HG02885 (cell line): Measurements from ENCODE around the gene OR5B3.
"Not testable (repeated sequence)": the region's sequence is repeated elsewhere in the genome, so short reads cannot be mapped to it uniquely, and the experiment has no call there.

ENCODE experiments used
- ATAC-seq: cut with Tn5 transposase; IDR thresholded peaks from one replicate; pipeline ENCODE4 v1.9.1; 2021; ENCODE audit warnings: mild to moderate bottlenecking; ENCODE audit not compliant: unreplicated experiment, poor library complexity

Gene OR5B3

DNA sequence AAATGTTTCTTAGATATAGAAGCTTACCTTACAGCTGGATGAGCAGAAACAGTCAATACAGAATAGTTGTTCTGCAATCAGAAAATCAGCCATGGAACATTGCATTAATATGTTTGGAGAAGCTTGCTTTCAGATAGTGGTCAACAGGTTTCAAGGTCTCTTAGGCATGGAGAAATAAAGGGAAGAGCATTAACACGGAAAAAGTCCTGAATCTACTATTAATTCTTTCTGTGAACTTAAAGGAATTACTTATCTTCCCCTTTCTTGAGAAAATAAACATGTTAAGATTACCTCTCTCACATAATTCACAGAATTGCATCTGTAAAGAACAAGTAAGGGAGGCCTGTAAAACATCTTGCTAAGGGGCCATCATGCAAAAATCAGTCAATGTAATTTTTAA lies at the start of gene OR5B3:
TSS of gene OR5B3 (minus strand) at position 101 of the 400 bp plus-strand sequence. CDS start 3,465 bp downstream, outside the sequence.
- ATAC-seq = no peak

DNA sequence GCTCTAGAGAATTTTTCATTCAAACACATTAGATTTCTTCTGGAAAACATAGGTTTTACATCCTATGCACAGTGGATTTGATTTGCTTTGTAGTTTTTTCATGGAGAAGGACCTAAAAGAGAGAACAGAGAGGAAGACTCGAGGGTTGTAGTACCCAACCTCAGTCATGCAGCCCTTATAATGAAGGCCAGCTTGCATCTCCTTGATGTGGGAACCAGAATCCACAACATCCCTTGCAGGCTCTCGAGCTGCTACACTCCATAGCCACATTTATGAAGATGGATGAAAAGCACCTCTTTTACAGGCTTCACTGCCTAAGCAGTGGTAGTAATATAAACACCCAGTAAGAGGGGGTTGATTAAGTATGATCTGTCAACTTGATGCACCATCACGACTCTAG lies 44.9 kb upstream of the OR5B3 start:
- no peak for ATAC-seq

DNA sequence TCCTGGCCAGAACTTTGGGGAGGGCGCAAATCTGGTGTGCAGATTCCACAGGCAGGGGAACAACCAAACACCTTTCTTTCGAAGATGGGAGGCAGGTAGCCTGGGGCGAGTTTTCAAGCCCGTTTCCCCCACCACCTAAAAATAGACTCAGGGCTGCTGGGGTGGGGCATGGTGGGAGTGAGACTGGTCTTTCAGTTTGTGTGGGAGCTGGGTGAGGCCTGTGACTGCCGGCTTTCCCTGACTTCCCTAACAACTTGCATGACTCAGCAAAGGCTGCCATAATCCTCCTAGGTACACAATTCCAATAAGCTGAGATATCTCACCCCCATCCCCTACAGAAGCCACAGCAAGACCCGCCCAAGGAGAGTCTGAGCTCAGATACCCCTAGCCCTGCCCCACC lies 39.6 kb upstream of the OR5B3 start:
- ATAC-seq = no peak

DNA sequence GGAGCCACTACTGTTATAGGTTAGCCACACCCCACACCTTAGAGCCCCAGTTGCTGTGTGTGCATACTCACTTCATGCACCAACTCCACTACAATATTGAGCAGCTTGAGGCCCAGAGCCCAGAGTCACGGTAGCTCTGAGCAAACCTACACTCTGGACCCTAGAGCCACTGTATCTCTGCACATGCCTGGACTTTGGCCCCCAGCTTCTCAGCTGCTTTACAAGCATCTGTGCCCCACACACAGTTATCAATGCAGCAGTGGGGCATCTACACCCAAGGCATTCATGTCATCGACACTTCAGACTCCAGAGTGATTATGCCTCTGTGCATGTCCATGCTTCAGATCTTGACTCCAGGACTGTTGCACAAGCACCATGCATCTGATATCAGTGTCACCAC lies 37.6 kb upstream of the OR5B3 start:
- ATAC-seq = no peak

DNA sequence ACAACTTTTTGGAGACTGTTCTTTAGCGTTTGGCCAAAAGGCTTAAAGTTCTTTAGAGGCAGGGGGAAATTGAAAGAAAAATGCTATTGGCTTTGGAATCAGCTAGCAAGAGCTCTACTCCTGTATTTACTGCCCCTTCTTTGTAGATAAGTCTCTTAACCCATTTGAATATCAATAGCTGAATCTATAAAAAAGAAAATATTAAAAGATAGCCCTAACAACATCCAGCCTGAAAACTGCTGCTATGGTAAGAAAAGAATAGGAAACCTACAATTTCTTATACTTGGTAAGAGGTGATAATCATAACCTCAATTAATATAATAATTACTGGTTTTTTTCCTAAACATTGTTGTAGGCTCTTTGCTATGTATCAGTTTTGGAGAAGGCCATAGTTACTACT lies 35.5 kb upstream of the OR5B3 start, which contains the start of gene OR5B12:
TSS of gene OR5B12 (minus strand) at position 101 of the 400 bp plus-strand sequence. CDS start 2,085 bp downstream, outside the sequence.
- ATAC-seq = no peak

DNA sequence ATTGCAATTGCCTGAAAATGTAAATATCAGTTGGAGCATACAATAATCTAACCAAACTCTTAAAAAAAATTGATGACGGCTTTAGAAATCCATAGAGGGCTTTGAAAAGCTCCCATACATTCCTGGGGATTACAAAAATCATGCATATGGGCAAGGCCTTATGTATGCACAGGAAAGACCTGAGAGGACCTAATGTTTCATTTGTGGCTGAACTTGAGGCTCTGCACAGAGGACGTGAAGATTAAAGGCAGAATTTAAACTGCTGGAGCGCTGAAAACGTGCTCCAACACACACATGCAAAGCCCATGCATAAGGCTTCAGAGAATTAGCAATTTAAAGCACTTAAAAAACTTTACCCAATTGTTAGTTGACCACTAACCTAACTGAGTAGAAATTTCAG lies 31.8 kb upstream of the OR5B3 start:
- no peak for ATAC-seq

DNA sequence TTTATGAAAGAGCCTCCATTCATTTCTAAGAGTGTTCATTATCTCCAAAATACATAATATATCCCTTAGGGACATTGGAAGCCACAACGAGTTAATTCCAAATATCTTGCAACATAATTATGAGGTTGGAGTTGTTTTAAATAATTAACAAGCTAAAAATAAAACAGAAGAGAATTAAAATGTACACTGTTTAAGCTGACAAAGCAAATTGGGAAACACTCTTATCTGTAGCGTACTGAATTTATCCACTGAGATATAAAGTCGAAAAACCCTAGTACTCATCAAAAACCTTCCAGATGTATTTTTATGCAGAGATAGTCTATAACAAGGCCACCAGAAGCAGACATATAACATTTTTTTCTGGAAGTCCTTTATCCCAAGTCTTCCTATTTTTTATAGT lies 27.5 kb upstream of the OR5B3 start:
- ATAC-seq = no peak

DNA sequence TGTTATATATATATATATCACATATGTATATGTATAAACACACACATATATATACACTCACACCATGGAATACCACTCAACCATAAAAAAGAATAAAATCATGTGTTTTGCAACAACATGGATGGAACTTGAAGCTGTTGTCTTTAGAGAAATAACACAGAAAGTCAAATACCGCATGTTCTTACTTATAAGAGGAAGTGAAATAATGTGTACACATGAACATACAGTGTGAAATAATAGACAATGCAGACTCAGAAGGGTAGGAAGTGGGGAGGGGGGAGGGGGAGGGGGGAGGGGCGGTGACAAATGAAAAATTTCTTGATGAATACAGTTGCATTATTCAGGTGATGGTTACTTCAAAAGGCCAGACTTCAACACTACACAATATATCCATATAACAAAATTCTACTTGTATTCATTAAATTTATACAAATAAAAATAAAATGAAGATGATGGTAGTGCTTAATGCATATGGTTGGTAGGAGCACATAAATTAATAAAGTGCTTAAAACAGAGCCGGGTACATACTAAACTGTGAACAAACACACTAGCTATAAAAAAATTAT lies 27.0 kb upstream of the OR5B3 start:
- peak; percentile 80 for ATAC-seq

DNA sequence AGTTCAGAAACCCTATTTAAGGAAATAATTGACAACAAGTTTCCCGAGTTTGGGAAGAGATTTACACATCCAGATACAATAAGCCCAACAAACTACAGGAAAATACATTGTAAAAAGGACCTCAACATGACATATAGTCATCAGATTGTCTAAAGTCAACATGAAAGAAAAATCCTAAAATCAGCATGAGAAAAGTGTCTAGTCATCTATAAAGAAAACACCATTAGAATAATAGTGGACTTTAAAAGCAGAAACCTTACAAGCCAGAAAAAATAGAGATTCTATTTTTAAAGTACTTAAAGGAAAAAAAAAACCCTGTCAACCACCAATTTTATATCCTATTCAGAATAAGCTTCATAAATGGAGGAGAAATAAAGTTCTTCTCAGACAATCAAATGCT lies 22.6 kb upstream of the OR5B3 start:
- no peak for ATAC-seq

DNA sequence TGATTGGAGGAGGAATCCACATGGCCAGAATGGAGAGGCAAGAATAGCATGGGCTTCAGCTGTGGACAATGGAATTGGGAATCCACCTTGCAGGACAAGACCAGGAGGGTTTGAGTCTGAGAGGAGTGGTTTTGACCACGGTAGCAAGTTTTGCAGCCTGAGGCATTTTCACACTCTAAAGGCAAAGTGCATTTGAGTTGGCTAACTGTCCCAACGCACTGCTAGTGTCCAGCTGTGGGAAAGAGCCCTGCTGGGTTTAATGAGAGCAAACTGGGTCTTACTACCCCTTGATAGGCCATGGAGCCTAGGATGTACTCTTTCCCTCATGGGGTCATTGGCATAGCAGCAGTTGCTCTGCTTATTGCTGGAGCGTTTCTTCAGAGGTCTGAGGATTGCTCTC lies 21.3 kb upstream of the OR5B3 start, which contains the start of gene OR5B2:
TSS of gene OR5B2 (minus strand) at position 101 of the 400 bp plus-strand sequence. CDS start 4,860 bp downstream, outside the sequence.
- ATAC-seq = no peak

DNA sequence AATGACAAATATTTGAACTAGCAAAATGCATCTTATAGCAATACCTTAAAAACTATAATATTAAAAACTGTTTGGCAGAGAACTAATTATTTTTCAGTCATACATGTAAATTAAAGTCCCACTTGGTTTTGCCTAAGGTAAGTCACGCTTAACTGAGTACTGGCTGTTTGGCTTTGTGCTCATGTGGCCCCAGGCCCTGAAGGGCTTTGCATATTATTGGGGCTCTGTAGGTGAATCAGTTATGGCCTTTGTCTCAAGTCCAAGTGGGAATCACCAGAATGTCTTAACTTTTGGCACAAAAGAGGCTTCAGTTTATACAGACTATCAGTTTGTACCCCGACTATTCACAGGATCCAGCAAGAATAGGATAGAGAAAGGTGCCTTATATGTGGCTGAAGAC lies 7.1 kb downstream of the OR5B3 start:
- ATAC-seq = not testable (repeated sequence)

DNA sequence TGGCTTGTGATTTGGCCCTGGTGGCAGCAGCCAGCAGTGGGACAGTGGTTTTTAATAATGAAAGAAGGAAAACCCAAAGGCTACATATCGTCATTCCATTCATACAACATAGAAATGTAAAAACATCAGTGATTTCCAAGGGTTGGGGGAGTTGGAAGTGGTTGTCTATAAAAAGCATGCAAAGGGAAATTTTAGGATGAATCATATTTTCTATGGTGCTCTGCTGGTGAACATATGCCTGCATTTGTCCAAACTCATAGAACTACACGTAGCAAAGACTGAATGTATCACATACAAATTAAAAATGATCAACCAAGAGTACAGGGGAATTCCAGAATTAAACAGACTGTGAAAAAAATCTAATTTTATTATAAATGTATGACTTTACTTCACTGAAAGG lies 11.1 kb downstream of the OR5B3 start:
- no peak for ATAC-seq

DNA sequence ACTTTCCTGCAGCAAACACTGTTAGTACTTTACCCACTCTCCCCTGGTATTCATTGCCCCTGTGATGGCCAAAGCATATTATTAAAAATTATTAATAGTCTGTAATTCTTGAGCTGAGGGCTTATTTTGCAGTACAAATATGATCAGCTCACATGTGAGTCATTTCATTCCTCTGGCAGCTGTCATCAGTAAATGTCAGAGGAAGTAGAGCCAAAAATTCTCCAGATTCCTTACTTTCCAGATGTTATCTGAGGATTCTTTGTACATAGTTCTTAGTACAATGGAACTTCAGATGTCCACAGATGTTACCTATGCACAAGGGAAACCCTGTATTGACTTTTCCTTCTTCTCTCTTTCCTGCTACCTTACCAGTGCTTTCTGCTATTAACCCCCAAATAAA lies 12.5 kb downstream of the OR5B3 start:
- ATAC-seq = no peak

DNA sequence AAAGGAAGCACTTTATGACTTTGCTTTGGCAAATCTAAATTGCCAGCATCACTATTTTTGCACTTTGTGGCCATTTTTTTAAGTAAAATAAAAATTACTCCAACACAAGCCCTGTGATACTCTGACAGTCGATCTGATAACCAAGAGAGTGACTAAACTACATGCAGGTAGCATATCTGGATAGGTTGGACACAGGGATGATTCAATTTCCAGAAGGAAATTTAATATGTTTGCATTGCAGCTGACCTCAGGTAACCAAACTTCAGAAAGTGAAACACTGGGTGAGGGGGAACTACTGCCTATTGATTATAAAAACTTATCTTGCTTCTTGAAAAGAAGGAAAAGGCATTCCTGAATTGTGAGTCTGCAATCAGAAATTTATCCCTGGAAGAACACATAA lies 13.9 kb downstream of the OR5B3 start:
- no peak for ATAC-seq

DNA sequence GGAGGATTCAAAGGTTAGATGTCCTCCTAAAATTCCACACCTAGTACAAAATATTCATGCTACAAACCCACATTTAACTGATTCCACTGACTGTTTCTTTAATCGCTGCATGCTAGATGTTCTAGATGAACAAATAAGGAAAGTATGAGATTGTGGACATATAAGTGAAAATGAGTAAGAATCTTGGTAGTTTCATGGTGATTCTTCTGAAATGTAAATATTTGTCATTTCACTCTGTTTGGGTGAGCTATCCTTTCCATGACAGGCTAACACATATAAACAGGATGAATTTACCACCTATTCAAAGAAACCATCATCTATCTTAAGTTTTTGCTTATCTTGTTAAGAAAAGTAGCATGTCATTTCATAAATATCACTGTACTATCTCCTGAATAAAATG lies 14.8 kb downstream of the OR5B3 start:
- no peak for ATAC-seq

DNA sequence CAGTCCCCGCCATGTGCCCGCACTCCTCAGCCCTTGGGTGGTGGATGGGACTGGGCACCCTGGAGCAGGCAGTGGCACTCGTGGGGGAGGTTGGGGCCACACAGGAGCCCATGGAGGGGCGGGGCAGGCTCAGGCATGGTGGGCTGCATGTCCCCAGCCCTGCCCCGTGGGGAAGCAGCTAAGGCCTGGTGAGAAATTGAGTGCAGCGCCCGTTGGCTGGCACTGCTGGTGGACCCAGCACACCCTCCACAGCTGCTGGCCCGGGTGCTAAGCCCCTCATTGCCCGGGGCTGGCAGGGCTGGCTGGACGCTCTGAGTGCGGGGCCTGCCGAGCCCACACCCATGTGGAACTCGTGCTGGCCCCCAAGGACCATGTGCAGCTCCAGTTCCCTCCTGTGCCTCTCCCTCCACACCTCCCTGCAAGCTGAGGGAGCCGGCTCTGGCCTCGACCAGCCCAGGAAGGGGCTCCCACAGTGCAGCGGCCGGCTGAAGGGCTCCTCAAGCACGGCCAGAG lies 16.1 kb downstream of the OR5B3 start:
- ATAC-seq = no peak

DNA sequence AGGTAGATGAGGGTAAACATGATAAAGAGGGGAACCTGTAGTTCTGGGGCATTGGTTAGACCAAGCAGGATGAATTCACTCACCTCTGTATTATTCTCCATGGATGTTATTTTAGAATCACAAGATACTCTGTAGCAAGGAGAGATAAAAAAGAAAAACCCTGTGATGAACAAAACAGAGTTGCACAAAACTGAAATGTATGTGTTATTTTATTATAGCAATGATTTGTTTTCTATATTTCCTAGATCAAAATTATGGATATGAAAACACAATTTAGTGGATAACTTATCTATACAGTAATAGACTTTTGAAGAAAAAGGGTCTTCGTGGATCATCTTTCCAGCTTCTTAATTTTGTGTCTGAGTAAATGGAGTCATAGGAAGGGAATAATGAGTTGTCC lies 47.7 kb downstream of the OR5B3 start, which contains the start of gene OR5B17:
TSS of gene OR5B17 (minus strand) at position 101 of the 400 bp plus-strand sequence. CDS start at position 101, 0 bp downstream.
- ATAC-seq = no peak

DNA sequence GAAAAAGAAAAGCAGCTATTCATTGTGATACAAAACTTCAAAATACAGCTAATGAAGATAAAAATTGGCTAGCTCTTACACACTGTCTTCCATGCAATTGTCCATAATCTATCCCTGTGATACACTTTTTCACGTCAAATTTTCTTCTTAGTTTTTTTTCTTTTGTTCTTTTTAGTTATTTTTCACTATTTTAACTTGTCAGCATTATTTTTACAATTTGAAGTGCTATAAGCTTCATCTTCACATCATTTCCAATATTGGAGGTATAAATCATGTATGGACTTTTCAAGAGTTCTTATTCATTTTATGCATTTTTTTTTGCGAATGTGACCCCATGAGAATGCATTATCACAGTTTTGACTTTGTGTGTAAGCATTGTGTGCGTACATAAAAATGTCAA lies 51.9 kb downstream of the OR5B3 start:
- no peak for ATAC-seq
